NCI-H146 treated with DMSO at 0.1 percent for 48 hours (cell line): Measurements from ENCODE around the gene ABCC12.
"Not testable (repeated sequence)": the region's sequence is repeated elsewhere in the genome, so short reads cannot be mapped to it uniquely, and the experiment has no call there.

Source experiments
- DNase-seq: peaks from one replicate; lab custom pipeline; 2025; ENCODE audit not compliant: unreplicated experiment; lab: John Stamatoyannopoulos, UW

Gene ABCC12

DNA sequence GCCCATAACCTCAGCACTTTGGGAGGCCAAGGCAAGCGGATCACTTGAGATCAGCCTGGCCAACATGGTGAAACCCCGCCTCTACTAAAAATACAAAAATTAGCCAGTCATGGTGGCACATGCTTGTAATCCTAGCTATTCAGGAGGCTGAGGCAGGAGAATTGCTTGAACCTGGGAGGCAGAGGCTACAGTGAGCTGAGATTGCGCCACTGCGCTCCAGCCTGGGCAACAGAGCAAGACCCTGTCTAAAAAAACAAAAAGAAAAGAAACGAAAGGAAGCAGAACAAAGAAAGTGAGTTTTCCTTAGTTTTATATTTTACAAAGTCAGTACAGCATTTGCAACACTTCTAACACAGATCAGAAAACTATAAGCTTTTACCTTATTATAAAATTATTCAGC lies 10.8 kb upstream of the ABCC12 start:
- not testable (repeated sequence) for DNase-seq

DNA sequence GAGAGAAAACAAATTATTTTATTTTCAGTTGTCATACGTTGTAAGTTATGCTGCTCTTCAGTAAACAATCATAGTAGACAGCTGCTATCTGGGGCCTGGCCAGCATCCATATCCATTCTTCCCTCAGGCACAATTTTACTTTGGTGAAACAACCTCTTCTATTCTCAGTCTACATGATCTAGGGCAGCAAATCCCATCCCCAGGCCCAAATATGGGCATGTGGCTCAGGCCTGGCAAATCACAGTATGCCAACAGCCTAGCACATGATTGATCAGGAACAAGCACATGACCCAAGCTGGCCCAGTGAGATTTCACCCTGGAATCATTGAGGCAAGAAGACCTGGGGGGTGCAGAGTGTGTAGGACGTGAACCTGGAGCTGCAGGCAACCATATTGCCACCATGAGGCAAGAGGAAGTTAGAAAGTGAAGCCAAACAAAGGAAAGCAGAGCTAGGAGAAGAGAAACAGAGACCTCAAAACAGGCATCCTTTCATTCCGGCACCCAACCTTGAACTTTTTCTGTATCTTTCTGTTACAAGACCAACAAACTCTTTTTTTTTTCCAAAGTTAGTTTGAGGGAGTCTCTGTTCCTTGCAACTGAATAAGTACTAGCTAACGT lies 10.3 kb upstream of the ABCC12 start:
- DNase-seq: no peak

GRCh38 chr16:48164907-48165715 lies 9.3 kb upstream of the ABCC12 start:
- peak; percentile 5 for DNase-seq

- DNase-seq: no peak
These were observed 7.1 kb upstream of the ABCC12 start for GRCh38 chr16:48162839-48163410.

GRCh38 chr16:48161906-48162305 lies 6.1 kb upstream of the ABCC12 start:
- no peak for DNase-seq

DNA sequence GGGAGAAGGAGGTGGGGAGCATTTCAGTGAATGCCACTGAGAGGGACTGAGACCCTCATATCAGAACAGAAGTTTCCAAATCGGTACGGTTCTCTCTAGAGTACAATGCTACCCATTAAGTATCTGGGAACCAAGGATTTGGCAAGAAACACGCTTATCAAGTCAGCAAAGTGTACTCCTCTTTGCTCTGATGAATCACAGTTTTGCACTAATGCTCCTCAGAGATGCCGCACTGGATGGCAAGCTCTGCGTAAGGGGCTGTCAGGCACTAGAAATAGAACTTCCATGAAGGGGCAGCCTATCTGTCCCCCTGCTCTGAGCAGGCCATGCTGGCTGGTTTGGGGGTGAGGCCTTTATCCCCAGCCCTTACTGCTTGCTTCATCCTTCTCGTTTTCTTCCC lies 4.8 kb upstream of the ABCC12 start:
- no peak for DNase-seq

DNA sequence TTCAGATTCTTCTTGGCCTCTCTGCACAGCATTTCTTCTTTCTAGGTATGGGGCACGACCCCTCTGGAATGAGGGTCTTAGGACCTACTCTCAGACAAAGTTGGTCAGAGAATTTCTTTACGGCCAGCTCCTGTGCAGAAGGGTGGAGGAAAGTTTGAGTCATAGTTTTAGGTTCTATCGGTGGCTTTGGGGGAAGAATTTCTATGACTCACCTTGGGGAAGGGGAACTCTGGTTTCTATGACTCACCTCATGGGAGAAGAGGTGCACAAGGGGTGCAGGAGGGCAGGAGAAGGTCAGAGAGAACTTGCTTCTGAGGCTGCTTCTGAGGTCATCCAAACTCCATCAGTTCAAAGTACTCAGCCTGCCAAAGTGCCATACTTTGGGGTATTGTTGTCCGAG lies 2.5 kb upstream of the ABCC12 start:
- no peak for DNase-seq

GRCh38 chr16:48157794-48158193 lies 2.0 kb upstream of the ABCC12 start:
- DNase-seq: no peak

DNA sequence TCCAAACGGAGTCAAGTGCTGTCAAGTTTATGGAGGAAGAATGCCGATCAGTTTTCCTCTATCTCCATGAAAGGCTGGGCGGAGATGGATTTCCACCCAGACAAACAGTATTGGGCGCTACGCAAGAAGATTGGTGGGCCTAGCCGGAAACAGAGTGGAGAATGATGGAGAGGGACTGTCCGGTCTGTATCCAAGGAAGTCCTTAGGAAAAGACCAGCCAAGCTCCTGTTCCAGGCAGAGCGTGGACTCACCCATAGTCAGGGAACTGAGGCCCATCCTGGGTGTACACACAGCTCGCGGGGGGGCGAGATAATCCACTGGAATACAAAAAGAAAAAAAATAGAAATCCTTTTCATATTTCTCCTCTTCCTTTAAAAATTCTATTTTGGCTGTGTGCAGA lies 1.5 kb upstream of the ABCC12 start:
- DNase-seq: no peak

GRCh38 chr16:48156790-48157209 lies 1.0 kb upstream of the ABCC12 start:
- DNase-seq: peak; percentile 13

- no peak for DNase-seq
These were observed 2.0 kb downstream of the ABCC12 start for GRCh38 chr16:48153774-48154173.

DNA sequence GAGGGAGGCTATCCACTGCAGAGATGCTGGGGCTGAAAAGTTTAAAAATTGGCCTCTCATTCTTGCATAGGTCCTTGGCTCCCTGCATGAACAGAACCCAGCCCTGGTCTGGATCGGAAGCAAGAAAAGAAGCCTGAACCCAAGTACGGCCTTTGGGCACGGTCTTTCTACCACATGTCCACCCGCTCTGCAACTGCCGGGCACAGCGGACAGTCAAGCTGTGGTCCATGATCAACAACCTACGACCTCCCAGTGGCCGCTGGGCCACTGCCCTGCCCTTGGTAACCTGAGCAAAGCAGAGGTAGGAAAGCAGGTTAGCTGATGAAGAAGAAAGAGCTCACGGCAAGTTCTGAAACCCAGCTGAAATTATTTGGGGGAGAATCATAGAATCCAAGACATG lies 3.6 kb downstream of the ABCC12 start:
- no peak for DNase-seq

GRCh38 chr16:48150707-48151106 lies 5.1 kb downstream of the ABCC12 start:
- no peak for DNase-seq

DNA sequence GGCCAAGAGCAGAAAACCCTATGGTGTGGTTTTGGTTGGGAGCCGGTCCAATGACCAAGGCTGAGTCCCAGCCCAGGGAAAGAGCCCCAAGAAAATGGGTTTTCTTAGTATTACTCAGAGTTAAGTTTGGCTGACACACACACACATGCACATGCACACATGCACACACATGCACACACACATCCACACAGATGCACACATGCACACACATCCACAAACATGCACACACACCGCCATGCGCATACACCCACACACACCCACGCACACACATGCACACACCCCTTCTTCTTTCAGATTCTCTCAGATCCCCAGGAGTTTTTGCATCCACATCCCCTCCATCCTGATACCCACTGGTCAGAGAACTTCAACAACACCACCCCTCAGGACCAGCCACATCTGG lies 9.1 kb downstream of the ABCC12 start:
- no peak for DNase-seq

DNA sequence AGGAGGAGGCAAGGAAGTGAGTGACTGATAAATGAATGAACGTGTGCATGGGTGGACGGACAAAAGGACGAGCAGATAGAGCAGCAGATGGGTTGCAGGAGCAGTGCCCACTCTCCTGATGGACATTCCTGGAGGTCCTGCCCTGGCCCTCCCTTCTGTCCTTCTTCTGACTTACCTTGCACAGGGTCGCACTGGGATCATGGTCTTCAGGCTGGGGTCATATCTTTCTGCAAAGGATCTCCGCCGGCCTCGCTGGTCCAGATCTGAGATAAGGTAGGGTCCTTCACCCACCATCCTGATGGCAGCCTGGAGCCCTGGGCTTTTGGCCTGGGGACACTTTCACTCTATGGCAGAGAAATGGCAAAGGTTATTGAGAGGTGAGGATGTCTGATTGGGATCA lies 9.7 kb downstream of the ABCC12 start:
- DNase-seq: no peak

DNA sequence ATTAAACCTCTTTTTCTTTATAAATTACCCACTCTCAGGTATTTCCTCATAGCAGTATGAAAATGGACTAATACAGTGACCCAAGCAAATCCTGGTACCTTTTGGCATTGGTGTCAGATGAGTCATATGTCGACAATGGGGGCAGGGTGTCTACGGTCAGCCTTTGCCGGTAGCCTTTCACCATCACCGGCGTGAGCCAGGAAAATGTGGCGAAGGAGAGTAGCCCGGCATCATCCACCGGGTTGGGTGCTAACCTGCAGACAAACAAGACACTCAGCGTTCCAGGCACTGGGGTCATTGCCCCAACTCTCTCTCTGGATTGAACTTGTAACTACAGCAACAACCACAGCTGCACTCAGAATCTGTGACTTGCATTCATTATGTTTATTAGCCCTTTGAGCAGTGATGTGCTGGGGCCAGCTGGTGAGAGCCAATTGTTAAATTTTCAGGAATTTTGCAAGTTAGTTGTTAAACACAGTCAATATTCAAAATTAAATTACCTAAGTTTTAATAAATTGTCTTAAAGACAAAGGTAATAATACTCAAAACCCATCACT lies 11.9 kb downstream of the ABCC12 start:
- no peak for DNase-seq

GRCh38 chr16:48140821-48141220 lies 15.0 kb downstream of the ABCC12 start:
- DNase-seq: no peak

- DNase-seq: no peak
These were observed 16.3 kb downstream of the ABCC12 start for GRCh38 chr16:48139517-48139916.

DNA sequence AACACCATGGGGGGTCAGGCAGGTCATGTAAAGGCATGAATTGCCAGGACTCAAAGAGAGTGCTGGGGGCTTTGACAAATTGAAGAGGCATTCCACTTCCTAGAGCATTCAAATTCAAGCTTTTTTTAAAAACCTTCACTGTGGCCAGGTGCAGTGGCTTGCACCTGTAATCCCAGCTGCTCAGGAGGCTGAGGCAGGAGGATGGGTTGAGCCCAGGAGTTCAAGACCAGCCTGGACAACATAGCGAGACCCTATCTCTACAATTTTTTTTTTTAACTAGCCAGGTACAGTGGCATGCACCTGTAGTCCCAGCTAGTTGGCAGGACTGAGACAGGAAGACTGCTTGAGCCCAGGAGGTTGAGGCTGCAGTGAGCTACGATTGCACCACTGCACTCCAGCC lies 17.2 kb downstream of the ABCC12 start:
- DNase-seq: no peak

GRCh38 chr16:48137822-48138221 lies 18.0 kb downstream of the ABCC12 start:
- no peak for DNase-seq

DNA sequence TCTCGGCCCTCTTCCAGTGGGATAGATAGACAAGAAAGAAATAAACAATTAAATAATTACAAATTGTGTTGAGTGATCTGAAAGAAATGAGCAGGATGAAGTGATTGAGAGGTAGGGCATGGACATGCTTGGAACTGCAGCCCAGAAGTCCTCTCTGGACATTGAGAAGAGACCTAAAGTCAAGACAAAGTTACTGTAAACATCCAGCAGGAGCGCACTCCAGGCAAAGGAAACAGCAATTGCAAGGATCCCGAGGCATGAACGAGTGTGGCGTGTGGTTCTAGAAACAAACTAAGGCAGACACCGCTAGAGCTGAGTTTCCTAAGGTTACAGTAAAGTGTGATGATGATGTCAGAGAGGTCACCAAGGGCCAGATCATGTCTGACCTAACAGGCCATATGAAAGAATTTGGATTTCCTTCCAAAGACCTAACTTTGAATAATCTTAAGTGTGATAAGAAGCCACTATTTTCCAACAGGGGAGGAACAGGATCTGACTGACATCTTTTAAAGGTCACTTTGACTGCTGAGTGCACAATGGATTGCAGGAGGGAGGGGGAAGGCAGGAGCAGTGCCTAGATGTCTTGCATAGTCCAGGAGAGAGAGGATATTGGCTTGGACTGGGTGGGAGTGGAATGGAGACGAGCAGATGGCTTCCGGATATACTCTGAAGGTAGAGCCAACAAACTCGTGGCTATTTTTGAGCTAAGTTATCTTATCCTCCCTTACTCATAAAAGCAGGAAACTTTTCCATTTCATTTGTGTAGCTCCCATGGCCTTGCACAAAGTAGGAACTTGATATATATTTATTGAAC lies 19.0 kb downstream of the ABCC12 start:
- DNase-seq: no peak
